Coronary artery (tissue), 2 donors: Measurements from ENCODE around the gene NDUFB7.
A peak's percentile ranks its signal among the peaks of the same experiment; 100 is the strongest.

Source experiments
- DNase-seq: peaks from one replicate; pipeline ENCODE4 v3.0.0-alpha.2; 2017; ENCODE audit warnings: low spot score
- H3K27ac ChIP-seq, 2 donors: fragments of 200-600 bp; sonication (generic); one replicate each; pipeline ENCODE4 v1.5.1; 2016 to 2019
- H3K4me3 ChIP-seq: fragments of 200-600 bp; sonication (generic); 2 replicates; pipeline ENCODE4 v1.5.1; 2016; ENCODE audit warnings: mild to moderate bottlenecking, moderate library complexity
- TF ChIP-seq, protein P1 (sequence below): fragments of 200-600 bp; sonication (generic); IDR thresholded peaks from one replicate; pipeline ENCODE4 v1.5.1; 2019; ENCODE audit warnings: antibody characterized with exemption

NDUFB7 gene

DNA sequence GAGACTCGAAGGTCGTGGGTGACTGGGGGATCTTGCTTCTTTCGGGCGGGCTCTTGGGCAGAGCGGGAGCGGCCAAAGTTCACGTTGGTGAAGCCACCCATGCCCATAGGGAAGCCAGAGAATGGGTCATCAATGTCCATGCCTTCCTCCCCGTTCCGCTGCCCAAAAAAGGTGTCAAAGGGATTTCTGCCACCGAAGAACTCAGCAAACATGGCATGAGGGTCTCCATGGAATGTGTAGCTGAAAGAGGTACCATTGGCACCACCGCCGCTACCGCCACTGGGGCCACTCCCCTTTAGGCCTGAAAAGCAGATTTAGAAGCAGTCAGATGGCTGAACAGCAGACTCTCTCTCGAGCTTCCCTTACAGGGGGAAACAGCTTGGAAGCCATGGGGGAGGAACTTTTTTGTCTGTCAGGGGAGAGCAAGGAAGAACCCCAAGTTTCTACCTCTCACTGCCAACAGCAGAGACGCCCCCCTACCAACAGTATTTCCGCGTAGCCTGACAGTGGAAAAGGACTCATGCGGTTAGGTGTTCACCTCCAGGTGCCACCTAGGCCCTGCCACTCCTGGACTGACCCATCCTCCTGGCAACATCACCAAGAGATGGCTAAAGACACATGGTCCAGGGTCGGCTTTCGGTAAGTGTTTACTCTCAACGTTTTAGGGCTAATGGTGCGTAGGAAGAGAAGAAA is 55.0 kb downstream of the NDUFB7 start:
- TF ChIP-seq, protein P1, sequence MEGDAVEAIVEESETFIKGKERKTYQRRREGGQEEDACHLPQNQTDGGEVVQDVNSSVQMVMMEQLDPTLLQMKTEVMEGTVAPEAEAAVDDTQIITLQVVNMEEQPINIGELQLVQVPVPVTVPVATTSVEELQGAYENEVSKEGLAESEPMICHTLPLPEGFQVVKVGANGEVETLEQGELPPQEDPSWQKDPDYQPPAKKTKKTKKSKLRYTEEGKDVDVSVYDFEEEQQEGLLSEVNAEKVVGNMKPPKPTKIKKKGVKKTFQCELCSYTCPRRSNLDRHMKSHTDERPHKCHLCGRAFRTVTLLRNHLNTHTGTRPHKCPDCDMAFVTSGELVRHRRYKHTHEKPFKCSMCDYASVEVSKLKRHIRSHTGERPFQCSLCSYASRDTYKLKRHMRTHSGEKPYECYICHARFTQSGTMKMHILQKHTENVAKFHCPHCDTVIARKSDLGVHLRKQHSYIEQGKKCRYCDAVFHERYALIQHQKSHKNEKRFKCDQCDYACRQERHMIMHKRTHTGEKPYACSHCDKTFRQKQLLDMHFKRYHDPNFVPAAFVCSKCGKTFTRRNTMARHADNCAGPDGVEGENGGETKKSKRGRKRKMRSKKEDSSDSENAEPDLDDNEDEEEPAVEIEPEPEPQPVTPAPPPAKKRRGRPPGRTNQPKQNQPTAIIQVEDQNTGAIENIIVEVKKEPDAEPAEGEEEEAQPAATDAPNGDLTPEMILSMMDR = no peak
- Histone ChIP-seq H3K4me3 (peak overlapping the region; percentile 87), H3K27ac (peak overlapping the region; percentile 98 to 100)
- no peak for DNase-seq
